SK-N-SH treated with all-trans-retinoic acid at 6 μM for 48 hours (cell line): ENCODE results near the gene SERGEF.

ENCODE experiments used
- ATAC-seq: fragments of 200-7000 bp; cut with Tn5 transposase; 3 replicates; pipeline ENCODE4 v1.9.1; 2020; ENCODE audit warnings: mild to moderate bottlenecking, moderate library complexity
- BACH2 ChIP-seq: fragments of 250-450 bp; sonication (Bioruptor Pico); IDR thresholded peaks from 2 replicates; pipeline ENCODE4 v1.9.0; 2021; ENCODE audit warnings: mild to moderate bottlenecking, borderline replicate concordance
- CREB5 ChIP-seq: fragments of 250-450 bp; sonication (Bioruptor Pico); IDR thresholded peaks from 2 replicates; pipeline ENCODE4 v1.5.1; 2020; ENCODE audit warnings: low read depth, mild to moderate bottlenecking, moderate library complexity
- CSDC2 ChIP-seq: fragments of 250-450 bp; sonication (Bioruptor Pico); IDR thresholded peaks from 2 replicates; pipeline ENCODE4 v1.5.0; 2020; ENCODE audit warnings: mild to moderate bottlenecking, moderate library complexity
- CSRNP3 ChIP-seq: fragments of 250-450 bp; sonication (Bioruptor Pico); IDR thresholded peaks from 2 replicates; pipeline ENCODE4 v1.5.1; 2021; ENCODE audit warnings: mild to moderate bottlenecking, moderate library complexity
- ESRRG ChIP-seq: fragments of 250-450 bp; sonication (Bioruptor Pico); IDR thresholded peaks from 2 replicates; pipeline ENCODE4 v1.6.1; 2021; ENCODE audit warnings: mild to moderate bottlenecking
- GLIS3 ChIP-seq: fragments of 250-450 bp; sonication (Bioruptor Pico); IDR thresholded peaks from 2 replicates; pipeline ENCODE4 v1.5.0; 2020; ENCODE audit warnings: mild to moderate bottlenecking, moderate library complexity
- ISL1 ChIP-seq: fragments of 250-450 bp; sonication (Bioruptor Pico); IDR thresholded peaks from 2 replicates; pipeline ENCODE4 v2.1.2; 2022; ENCODE audit warnings: mild to moderate bottlenecking, moderate library complexity
- OSR1 ChIP-seq: fragments of 250-450 bp; sonication (Bioruptor Pico); IDR thresholded peaks from 2 replicates; pipeline ENCODE4 v1.8.0; 2022; ENCODE audit warnings: moderate library complexity, mild to moderate bottlenecking, inconsistent platforms
- PATZ1 ChIP-seq: fragments of 250-450 bp; sonication (Bioruptor Pico); IDR thresholded peaks from 2 replicates; pipeline ENCODE4 v1.8.0; 2020; ENCODE audit warnings: mild to moderate bottlenecking, moderate library complexity, borderline replicate concordance
- POU6F1 ChIP-seq: fragments of 250-450 bp; sonication (Bioruptor Pico); IDR thresholded peaks from 2 replicates; pipeline ENCODE4 v1.8.0; 2021; ENCODE audit warnings: low read depth, mild to moderate bottlenecking, moderate library complexity, borderline replicate concordance
- PPARA ChIP-seq: fragments of 250-450 bp; sonication (Bioruptor Pico); IDR thresholded peaks from 2 replicates; pipeline ENCODE4 v1.5.0; 2020; ENCODE audit warnings: mild to moderate bottlenecking, borderline replicate concordance
- RARB ChIP-seq: fragments of 250-450 bp; sonication (Bioruptor Pico); IDR thresholded peaks from 2 replicates; pipeline ENCODE4 v1.8.0; 2021; ENCODE audit warnings: mild to moderate bottlenecking, moderate library complexity
- SNAI2 ChIP-seq: fragments of 250-450 bp; sonication (Bioruptor Pico); IDR thresholded peaks from 2 replicates; pipeline ENCODE4 v1.5.0; 2020; ENCODE audit warnings: mild to moderate bottlenecking, moderate library complexity
- TCF4 ChIP-seq: fragments of 250-450 bp; sonication (Bioruptor Pico); IDR thresholded peaks from 2 replicates; pipeline ENCODE4 v1.8.0; 2021; ENCODE audit warnings: mild to moderate bottlenecking, moderate library complexity, borderline replicate concordance
- TOX ChIP-seq: fragments of 250-450 bp; sonication (Bioruptor Pico); IDR thresholded peaks from 2 replicates; pipeline ENCODE4 v1.8.0; 2021; ENCODE audit warnings: mild to moderate bottlenecking, moderate library complexity, borderline replicate concordance
- TSHZ2 ChIP-seq: fragments of 250-450 bp; sonication (Bioruptor Pico); IDR thresholded peaks from 2 replicates; pipeline ENCODE4 v1.5.0; 2020; ENCODE audit warnings: mild to moderate bottlenecking, moderate library complexity
- ZFP3 ChIP-seq: fragments of 250-450 bp; sonication (Bioruptor Pico); IDR thresholded peaks from 2 replicates; pipeline ENCODE4 v1.5.0; 2020; ENCODE audit warnings: mild to moderate bottlenecking, moderate library complexity
- ZFP30 ChIP-seq: fragments of 450-650 bp; formaldehyde crosslinking; IDR thresholded peaks from 2 replicates; pipeline ENCODE4 v1.5.0; 2022; ENCODE audit warnings: mild to moderate bottlenecking, moderate library complexity
- ZNF565 ChIP-seq: fragments of 450-650 bp; formaldehyde crosslinking; conservative IDR thresholded peaks from 2 replicates; pipeline ENCODE4 v1.5.0; 2020; ENCODE audit warnings: low read depth, mild to moderate bottlenecking, moderate library complexity
- ZNF70 ChIP-seq: fragments of 450-650 bp; formaldehyde crosslinking; IDR thresholded peaks from 2 replicates; pipeline ENCODE4 v1.5.0; 2020; ENCODE audit warnings: mild to moderate bottlenecking, moderate library complexity
- ZNF8 ChIP-seq: fragments of 450-650 bp; formaldehyde crosslinking; IDR thresholded peaks from 2 replicates; pipeline ENCODE4 v1.5.0; 2020; ENCODE audit warnings: mild to moderate bottlenecking, moderate library complexity

The SERGEF gene

GRCh38 chr11:17927041-17927440 is 85.8 kb downstream of the SERGEF start:
- ATAC-seq = peak; percentile 24
- TF ChIP-seq RARB (no peak), ZFP3 (no peak), ISL1 (CRISPR knock-in tag) (no peak), PPARA (no peak), POU6F1 (CRISPR knock-in tag) (no peak), TOX (CRISPR knock-in tag) (no peak), ZNF8 (CRISPR knock-in tag) (no peak), ZNF70 (CRISPR knock-in tag) (no peak), TCF4 (CRISPR knock-in tag) (no peak), OSR1 (CRISPR knock-in tag) (no peak), CREB5 (no peak), BACH2 (no peak), TSHZ2 (CRISPR knock-in tag) (no peak), PATZ1 (CRISPR knock-in tag) (no peak), ESRRG (CRISPR knock-in tag) (no peak), GLIS3 (CRISPR knock-in tag) (no peak), ZNF565 (CRISPR knock-in tag) (no peak), SNAI2 (CRISPR knock-in tag) (no peak)

- ATAC-seq = no peak
- TF ChIP-seq TOX (CRISPR knock-in tag) = no peak
- TF ChIP-seq ZNF70 (CRISPR knock-in tag) = no peak
- no peak for TF ChIP-seq PPARA
- TF ChIP-seq POU6F1 (CRISPR knock-in tag) = no peak
- no peak for TF ChIP-seq ZFP3
- no peak for TF ChIP-seq SNAI2 (CRISPR knock-in tag)
- no peak for TF ChIP-seq OSR1 (CRISPR knock-in tag)
- no peak for TF ChIP-seq ESRRG (CRISPR knock-in tag)
- TF ChIP-seq CSDC2 (CRISPR knock-in tag) = no peak
- TF ChIP-seq RARB = no peak
- no peak for TF ChIP-seq ZFP30 (CRISPR knock-in tag)
- no peak for TF ChIP-seq TCF4 (CRISPR knock-in tag)
- no peak for TF ChIP-seq CREB5
- TF ChIP-seq ZNF8 (CRISPR knock-in tag) = no peak
- TF ChIP-seq ISL1 (CRISPR knock-in tag) = no peak
- TF ChIP-seq, all 23 proteins: peak for 0
Observed at GRCh38 chr11:17924713-17925112, 88.1 kb downstream of the SERGEF start.

GRCh38 chr11:17923217-17923616 is 89.6 kb downstream of the SERGEF start:
- ATAC-seq = no peak
- TF ChIP-seq TCF4 (CRISPR knock-in tag) = no peak
- TF ChIP-seq RARB = no peak
- TF ChIP-seq ZFP30 (CRISPR knock-in tag) = no peak
- TF ChIP-seq ESRRG (CRISPR knock-in tag) = no peak
- TF ChIP-seq CSRNP3 (CRISPR knock-in tag) = no peak
- TF ChIP-seq PATZ1 (CRISPR knock-in tag) = no peak
- TF ChIP-seq ZFP3 = no peak
